ENCODE measurements around the gene ITPRID2.

GRCh38 chr2:181915102-181915501, 23.6 kb downstream of the ITPRID2 start:
- TF ChIP-seq POLR2A (IDR thresholded peaks at IDR 0.05; ENCODE audit: low read depth, low read length) (no peak), CTCF (conservative IDR thresholded peaks at IDR 0.05; ENCODE audit: low read depth, low read length) (no peak), ELK1 (IDR thresholded peaks at IDR 0.05; ENCODE audit: borderline replicate concordance, low read depth, low read length) (no peak), RFX5 (IDR thresholded peaks at IDR 0.05; ENCODE audit: low read depth, low read length) (no peak), RAD21 (IDR thresholded peaks at IDR 0.05; ENCODE audit: low read length) (no peak), MXI1 (IDR thresholded peaks at IDR 0.05; ENCODE audit: borderline replicate concordance, low read depth, low read length) (no peak), MAZ (IDR thresholded peaks at IDR 0.05; ENCODE audit: borderline replicate concordance, low read depth, low read length) (no peak)

Measured in IMR-90 (cell line).